H1 (cell line): ENCODE data around the gene TBCD. TPM values are rescaled to one million over a fixed set of nuclear protein-coding genes. Genes with fewer than 3 reads are reported as not detected.

Experiments
- CHD2 ChIP-seq: IDR thresholded peaks from 2 replicates; pipeline ENCODE4 v1.6.1; 2012; ENCODE audit warnings: low read length, improper control_type of control experiment
- KDM1A ChIP-seq: fragments of 200-600, 300-600 bp; sonication (generic); IDR thresholded peaks from 2 replicates; pipeline ENCODE4 v1.7.1; 2016; ENCODE audit warnings: mild to moderate bottlenecking, low read length, borderline replicate concordance
- MAFK ChIP-seq: IDR thresholded peaks from 2 replicates; pipeline ENCODE4 v1.6.1; 2012; ENCODE audit warnings: low read depth, mild to moderate bottlenecking, improper control_type of control experiment, low read length
- NRF1 ChIP-seq: IDR thresholded peaks from 2 replicates; pipeline ENCODE4 v1.6.1; 2011; ENCODE audit warnings: mild to moderate bottlenecking, low read depth, low read length, improper control_type of control experiment
- SP1 ChIP-seq: IDR thresholded peaks from 2 replicates; pipeline ENCODE4 v1.6.1; 2011; ENCODE audit warnings: low read depth, low read length
- SP2 ChIP-seq: IDR thresholded peaks from 2 replicates; pipeline ENCODE4 v1.6.1; 2012; ENCODE audit warnings: mild to moderate bottlenecking, low read length, inconsistent platforms
- TEAD4 ChIP-seq: IDR thresholded peaks from 2 replicates; pipeline ENCODE4 v1.6.1; 2012; ENCODE audit warnings: low read depth, low read length, inconsistent platforms, mixed read lengths
- polyA plus RNA-seq, 7 experiments: library from polyadenylated mRNA; depleted of rRNA in 3 of 7; stranded (reverse) in 5 of 7; unstranded in 2 of 7; fragments of >200 nt in 5 of 7; fragments of 200-250 nt in 2 of 7; gene quantifications; 1 replicate in 5 of 7; 2 replicates in 1 of 7; 4 replicates in 1 of 7; pipeline versions ENCODE4 v1.2.1 to v1.2.3, GENCODE V29; 2011 to 2013; ENCODE audit warnings: missing spikeins in 2 of 7, mixed read lengths in 2 of 7
- total RNA-seq: library from RNA; stranded (reverse); fragmentation: NEBNext Ultra II Directional; extraction: Animal tissue kit (Norgen Biotek cat#: 25700); gene quantifications from 2 replicates; pipeline ENCODE4 v1.2.1, GENCODE V29; 2021
- TF ChIP-seq, protein P1 (sequence below): fragments of 300-600 bp; sonication (generic); IDR thresholded peaks from 2 replicates; pipeline ENCODE4 v1.7.1; 2012; ENCODE audit warnings: low read length, moderate library complexity, mild to moderate bottlenecking, inconsistent platforms; ENCODE audit not compliant: insufficient replicate concordance

The TBCD gene
- total and polyA plus RNA-seq, 2 of the 8 experiments (the other 6 are each of a cell fraction or from before 2014, with no cell fraction given) = 118 to 162 TPM

DNA sequence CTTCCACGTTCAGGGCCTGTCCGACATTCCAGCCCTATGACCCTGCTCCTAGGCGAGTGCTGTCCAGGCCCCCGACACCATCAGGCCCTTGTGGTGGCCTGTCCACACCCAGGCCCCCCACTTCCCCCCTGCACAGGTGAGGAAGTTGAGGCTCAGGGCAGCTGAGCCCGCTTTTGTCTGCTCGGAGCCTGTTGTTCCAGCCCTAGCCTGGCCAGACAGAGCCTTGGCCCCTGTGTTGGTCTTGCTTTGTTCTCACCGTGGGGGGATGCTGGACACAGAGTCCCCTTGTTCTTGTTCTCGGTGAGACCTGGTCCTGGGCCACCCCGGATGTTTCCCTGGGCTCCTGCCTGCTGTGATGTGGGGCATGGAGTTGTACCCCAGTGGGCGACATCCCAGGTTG, 140.0 kb downstream of the TBCD start (continued):
- TF ChIP-seq, protein P1, sequence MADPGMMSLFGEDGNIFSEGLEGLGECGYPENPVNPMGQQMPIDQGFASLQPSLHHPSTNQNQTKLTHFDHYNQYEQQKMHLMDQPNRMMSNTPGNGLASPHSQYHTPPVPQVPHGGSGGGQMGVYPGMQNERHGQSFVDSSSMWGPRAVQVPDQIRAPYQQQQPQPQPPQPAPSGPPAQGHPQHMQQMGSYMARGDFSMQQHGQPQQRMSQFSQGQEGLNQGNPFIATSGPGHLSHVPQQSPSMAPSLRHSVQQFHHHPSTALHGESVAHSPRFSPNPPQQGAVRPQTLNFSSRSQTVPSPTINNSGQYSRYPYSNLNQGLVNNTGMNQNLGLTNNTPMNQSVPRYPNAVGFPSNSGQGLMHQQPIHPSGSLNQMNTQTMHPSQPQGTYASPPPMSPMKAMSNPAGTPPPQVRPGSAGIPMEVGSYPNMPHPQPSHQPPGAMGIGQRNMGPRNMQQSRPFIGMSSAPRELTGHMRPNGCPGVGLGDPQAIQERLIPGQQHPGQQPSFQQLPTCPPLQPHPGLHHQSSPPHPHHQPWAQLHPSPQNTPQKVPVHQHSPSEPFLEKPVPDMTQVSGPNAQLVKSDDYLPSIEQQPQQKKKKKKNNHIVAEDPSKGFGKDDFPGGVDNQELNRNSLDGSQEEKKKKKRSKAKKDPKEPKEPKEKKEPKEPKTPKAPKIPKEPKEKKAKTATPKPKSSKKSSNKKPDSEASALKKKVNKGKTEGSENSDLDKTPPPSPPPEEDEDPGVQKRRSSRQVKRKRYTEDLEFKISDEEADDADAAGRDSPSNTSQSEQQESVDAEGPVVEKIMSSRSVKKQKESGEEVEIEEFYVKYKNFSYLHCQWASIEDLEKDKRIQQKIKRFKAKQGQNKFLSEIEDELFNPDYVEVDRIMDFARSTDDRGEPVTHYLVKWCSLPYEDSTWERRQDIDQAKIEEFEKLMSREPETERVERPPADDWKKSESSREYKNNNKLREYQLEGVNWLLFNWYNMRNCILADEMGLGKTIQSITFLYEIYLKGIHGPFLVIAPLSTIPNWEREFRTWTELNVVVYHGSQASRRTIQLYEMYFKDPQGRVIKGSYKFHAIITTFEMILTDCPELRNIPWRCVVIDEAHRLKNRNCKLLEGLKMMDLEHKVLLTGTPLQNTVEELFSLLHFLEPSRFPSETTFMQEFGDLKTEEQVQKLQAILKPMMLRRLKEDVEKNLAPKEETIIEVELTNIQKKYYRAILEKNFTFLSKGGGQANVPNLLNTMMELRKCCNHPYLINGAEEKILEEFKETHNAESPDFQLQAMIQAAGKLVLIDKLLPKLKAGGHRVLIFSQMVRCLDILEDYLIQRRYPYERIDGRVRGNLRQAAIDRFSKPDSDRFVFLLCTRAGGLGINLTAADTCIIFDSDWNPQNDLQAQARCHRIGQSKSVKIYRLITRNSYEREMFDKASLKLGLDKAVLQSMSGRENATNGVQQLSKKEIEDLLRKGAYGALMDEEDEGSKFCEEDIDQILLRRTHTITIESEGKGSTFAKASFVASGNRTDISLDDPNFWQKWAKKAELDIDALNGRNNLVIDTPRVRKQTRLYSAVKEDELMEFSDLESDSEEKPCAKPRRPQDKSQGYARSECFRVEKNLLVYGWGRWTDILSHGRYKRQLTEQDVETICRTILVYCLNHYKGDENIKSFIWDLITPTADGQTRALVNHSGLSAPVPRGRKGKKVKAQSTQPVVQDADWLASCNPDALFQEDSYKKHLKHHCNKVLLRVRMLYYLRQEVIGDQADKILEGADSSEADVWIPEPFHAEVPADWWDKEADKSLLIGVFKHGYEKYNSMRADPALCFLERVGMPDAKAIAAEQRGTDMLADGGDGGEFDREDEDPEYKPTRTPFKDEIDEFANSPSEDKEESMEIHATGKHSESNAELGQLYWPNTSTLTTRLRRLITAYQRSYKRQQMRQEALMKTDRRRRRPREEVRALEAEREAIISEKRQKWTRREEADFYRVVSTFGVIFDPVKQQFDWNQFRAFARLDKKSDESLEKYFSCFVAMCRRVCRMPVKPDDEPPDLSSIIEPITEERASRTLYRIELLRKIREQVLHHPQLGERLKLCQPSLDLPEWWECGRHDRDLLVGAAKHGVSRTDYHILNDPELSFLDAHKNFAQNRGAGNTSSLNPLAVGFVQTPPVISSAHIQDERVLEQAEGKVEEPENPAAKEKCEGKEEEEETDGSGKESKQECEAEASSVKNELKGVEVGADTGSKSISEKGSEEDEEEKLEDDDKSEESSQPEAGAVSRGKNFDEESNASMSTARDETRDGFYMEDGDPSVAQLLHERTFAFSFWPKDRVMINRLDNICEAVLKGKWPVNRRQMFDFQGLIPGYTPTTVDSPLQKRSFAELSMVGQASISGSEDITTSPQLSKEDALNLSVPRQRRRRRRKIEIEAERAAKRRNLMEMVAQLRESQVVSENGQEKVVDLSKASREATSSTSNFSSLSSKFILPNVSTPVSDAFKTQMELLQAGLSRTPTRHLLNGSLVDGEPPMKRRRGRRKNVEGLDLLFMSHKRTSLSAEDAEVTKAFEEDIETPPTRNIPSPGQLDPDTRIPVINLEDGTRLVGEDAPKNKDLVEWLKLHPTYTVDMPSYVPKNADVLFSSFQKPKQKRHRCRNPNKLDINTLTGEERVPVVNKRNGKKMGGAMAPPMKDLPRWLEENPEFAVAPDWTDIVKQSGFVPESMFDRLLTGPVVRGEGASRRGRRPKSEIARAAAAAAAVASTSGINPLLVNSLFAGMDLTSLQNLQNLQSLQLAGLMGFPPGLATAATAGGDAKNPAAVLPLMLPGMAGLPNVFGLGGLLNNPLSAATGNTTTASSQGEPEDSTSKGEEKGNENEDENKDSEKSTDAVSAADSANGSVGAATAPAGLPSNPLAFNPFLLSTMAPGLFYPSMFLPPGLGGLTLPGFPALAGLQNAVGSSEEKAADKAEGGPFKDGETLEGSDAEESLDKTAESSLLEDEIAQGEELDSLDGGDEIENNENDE = no peak
- TF ChIP-seq KDM1A (no peak), MAFK (no peak), TEAD4 (no peak), SP1 (no peak), CHD2 (no peak), SP2 (no peak), NRF1 (no peak)
- TF ChIP-seq, all 59 proteins: peak for 0
